Measurements from ENCODE around the gene ZNF90.
A peak's percentile ranks its signal among the peaks of the same experiment; 100 is the strongest.
"Not testable (repeated sequence)": the region's sequence is repeated elsewhere in the genome, so short reads cannot be mapped to it uniquely, and the experiment has no call there.

ZNF90 gene

GRCh38 chr19:20079476-20079875 is 1.7 kb downstream of the ZNF90 start:
- Histone ChIP-seq H2BK5ac (ENCODE audit: low read length) (no peak overlapping the region), H3K4me2 (ENCODE audit: insufficient read depth, low read length, poor library complexity, severe bottlenecking) (peak overlapping the region; percentile 38), H3K36me3 (replicated peaks in 1 of 2; ENCODE audit: control insufficient read depth in 2 of 2, insufficient read depth in 2 of 2, low read length in 2 of 2) (peaks cover 6 to 38% of the 10 kb centered on the region in 2 donors), H2BK15ac (ENCODE audit: low read length) (no peak overlapping the region), H2BK120ac (ENCODE audit: low read depth, low read length) (no peak overlapping the region), H3K23ac (ENCODE audit: low read depth, low read length, poor library complexity) (no peak overlapping the region), H4K8ac (ENCODE audit: low read depth, low read length) (no peak overlapping the region), H3K4me1 (ENCODE audit: control insufficient read depth in 2 of 2, insufficient read depth in 1 of 2, low read depth in 1 of 2, low read length in 2 of 2) (peaks cover 0 to 13% of the 10 kb centered on the region in 2 donors), H3K4me3 (ENCODE audit: low read length in 2 of 2) (peak overlapping the region in 1 of 2 donors; percentile 65), H4K91ac (ENCODE audit: low read depth, low read length, poor library complexity) (no peak overlapping the region), H3K79me1 (ENCODE audit: low read depth, low read length) (peaks cover 3% of the 10 kb centered on the region), H2AK5ac (ENCODE audit: low read depth, low read length) (no peak overlapping the region), H3K14ac (ENCODE audit: low read length) (no peak overlapping the region), H2AFZ (ENCODE audit: low read length) (no peak overlapping the region), H3K18ac (ENCODE audit: low read length) (no peak overlapping the region), H2BK12ac (ENCODE audit: low read length) (no peak overlapping the region), H3K27me3 (ENCODE audit: control insufficient read depth in 3 of 3, insufficient read depth in 3 of 3, low read depth in 1 of 3, low read length in 3 of 3) (no peaks in the 10 kb centered on the region), H3K9ac (ENCODE audit: low read depth, low read length, poor library complexity) (no peak overlapping the region), H3K4ac (ENCODE audit: low read length) (no peak overlapping the region), H3K27ac (replicated peaks; ENCODE audit: low read length) (no peak overlapping the region), H3K9me3 (replicated peaks in 1 of 2; ENCODE audit: control insufficient read depth in 2 of 2, insufficient read depth in 1 of 2, low read depth in 1 of 2, low read length in 2 of 2) (peaks cover 2 to 53% of the 10 kb centered on the region in 2 donors)
- WGBS, 2 donors (ENCODE audit: extremely low coverage in 2 of 2, insufficient read length in 2 of 2, insufficient replicate concordance in 1 of 2) = no CpG with 5 or more reads among the region's 8 CpGs
- DNase-seq (ENCODE audit: low spot score) = no peak

- no CpG with 5 or more reads among the region's 3 CpGs for WGBS, 2 donors (ENCODE audit: extremely low coverage in 2 of 2, insufficient read length in 2 of 2, insufficient replicate concordance in 1 of 2)
- Histone ChIP-seq H2AFZ (ENCODE audit: low read length) (no peak overlapping the region), H2BK120ac (ENCODE audit: low read depth, low read length) (no peak overlapping the region), H2BK15ac (ENCODE audit: low read length) (no peak overlapping the region), H3K23ac (ENCODE audit: low read depth, low read length, poor library complexity) (no peak overlapping the region), H3K18ac (ENCODE audit: low read length) (no peak overlapping the region), H3K4me3 (ENCODE audit: low read length in 2 of 2) (no peak overlapping the region), H3K27ac (replicated peaks; ENCODE audit: low read length) (no peak overlapping the region), H2AK5ac (ENCODE audit: low read depth, low read length) (no peak overlapping the region), H2BK5ac (ENCODE audit: low read length) (no peak overlapping the region), H3K9me3 (replicated peaks in 1 of 2; ENCODE audit: control insufficient read depth in 2 of 2, insufficient read depth in 1 of 2, low read depth in 1 of 2, low read length in 2 of 2) (peaks cover 2 to 58% of the 10 kb centered on the region in 2 donors), H3K9ac (ENCODE audit: low read depth, low read length, poor library complexity) (no peak overlapping the region), H3K4me2 (ENCODE audit: insufficient read depth, low read length, poor library complexity, severe bottlenecking) (peak overlapping the region; percentile 27), H3K36me3 (replicated peaks in 1 of 2; ENCODE audit: control insufficient read depth in 2 of 2, insufficient read depth in 2 of 2, low read length in 2 of 2) (peaks cover 6 to 42% of the 10 kb centered on the region in 2 donors), H3K79me1 (ENCODE audit: low read depth, low read length) (peaks cover 3% of the 10 kb centered on the region), H4K91ac (ENCODE audit: low read depth, low read length, poor library complexity) (no peak overlapping the region), H3K27me3 (ENCODE audit: control insufficient read depth in 3 of 3, insufficient read depth in 3 of 3, low read depth in 1 of 3, low read length in 3 of 3) (no peaks in the 10 kb centered on the region), H2BK12ac (ENCODE audit: low read length) (no peak overlapping the region), H3K14ac (ENCODE audit: low read length) (no peak overlapping the region), H3K4ac (ENCODE audit: low read length) (no peak overlapping the region), H4K8ac (ENCODE audit: low read depth, low read length) (no peak overlapping the region), H3K4me1 (ENCODE audit: control insufficient read depth in 2 of 2, insufficient read depth in 1 of 2, low read depth in 1 of 2, low read length in 2 of 2) (peaks cover 0 to 13% of the 10 kb centered on the region in 2 donors)
- no peak for DNase-seq (ENCODE audit: low spot score)
These were observed 2.9 kb downstream of the ZNF90 start for GRCh38 chr19:20080656-20081055.

- Histone ChIP-seq H3K36me3 (replicated peaks in 1 of 2; ENCODE audit: control insufficient read depth in 2 of 2, insufficient read depth in 2 of 2, low read length in 2 of 2) (peaks cover 7 to 58% of the 10 kb centered on the region in 2 donors), H3K4me1 (ENCODE audit: control insufficient read depth in 2 of 2, insufficient read depth in 1 of 2, low read depth in 1 of 2, low read length in 2 of 2) (peaks cover 0 to 13% of the 10 kb centered on the region in 2 donors), H3K9me3 (replicated peaks in 1 of 2; ENCODE audit: control insufficient read depth in 2 of 2, insufficient read depth in 1 of 2, low read depth in 1 of 2, low read length in 2 of 2) (peaks cover 3 to 67% of the 10 kb centered on the region in 2 donors), H3K27ac (replicated peaks; ENCODE audit: low read length) (peak overlapping the region; percentile 67)
- not testable (repeated sequence) for DNase-seq (ENCODE audit: low spot score); H2BK12ac ChIP-seq (ENCODE audit: low read length); H3K18ac ChIP-seq (ENCODE audit: low read length); H3K4me2 ChIP-seq (ENCODE audit: insufficient read depth, low read length, poor library complexity, severe bottlenecking); H2BK5ac ChIP-seq (ENCODE audit: low read length); H2BK120ac ChIP-seq (ENCODE audit: low read depth, low read length); H3K9ac ChIP-seq (ENCODE audit: low read depth, low read length, poor library complexity); H2AFZ ChIP-seq (ENCODE audit: low read length); H2AK5ac ChIP-seq (ENCODE audit: low read depth, low read length); H3K27me3 ChIP-seq (ENCODE audit: control insufficient read depth in 3 of 3, insufficient read depth in 3 of 3, low read depth in 1 of 3, low read length in 3 of 3); H3K4me3 ChIP-seq (ENCODE audit: low read length in 2 of 2); H4K91ac ChIP-seq (ENCODE audit: low read depth, low read length, poor library complexity); H3K23ac ChIP-seq (ENCODE audit: low read depth, low read length, poor library complexity); H2BK15ac ChIP-seq (ENCODE audit: low read length); H3K14ac ChIP-seq (ENCODE audit: low read length); H4K8ac ChIP-seq (ENCODE audit: low read depth, low read length); H3K4ac ChIP-seq (ENCODE audit: low read length); H3K79me1 ChIP-seq (ENCODE audit: low read depth, low read length)
- no CpG with 5 or more reads among the region's 3 CpGs for WGBS, 2 donors (ENCODE audit: extremely low coverage in 2 of 2, insufficient read length in 2 of 2, insufficient replicate concordance in 1 of 2)
These were observed 4.5 kb downstream of the ZNF90 start for GRCh38 chr19:20082232-20082833.

GRCh38 chr19:20082876-20083275 is 5.1 kb downstream of the ZNF90 start:
- not testable (repeated sequence) for H3K27me3 ChIP-seq (ENCODE audit: control insufficient read depth in 3 of 3, insufficient read depth in 3 of 3, low read depth in 1 of 3, low read length in 3 of 3); H3K4me2 ChIP-seq (ENCODE audit: insufficient read depth, low read length, poor library complexity, severe bottlenecking); H3K79me1 ChIP-seq (ENCODE audit: low read depth, low read length); H3K4ac ChIP-seq (ENCODE audit: low read length); H2AFZ ChIP-seq (ENCODE audit: low read length); H2AK5ac ChIP-seq (ENCODE audit: low read depth, low read length); H3K23ac ChIP-seq (ENCODE audit: low read depth, low read length, poor library complexity); H2BK15ac ChIP-seq (ENCODE audit: low read length); H2BK120ac ChIP-seq (ENCODE audit: low read depth, low read length); H3K18ac ChIP-seq (ENCODE audit: low read length); H4K8ac ChIP-seq (ENCODE audit: low read depth, low read length); H3K14ac ChIP-seq (ENCODE audit: low read length); H2BK12ac ChIP-seq (ENCODE audit: low read length); DNase-seq (ENCODE audit: low spot score); H3K9ac ChIP-seq (ENCODE audit: low read depth, low read length, poor library complexity); H2BK5ac ChIP-seq (ENCODE audit: low read length); H3K4me3 ChIP-seq (ENCODE audit: low read length in 2 of 2); H4K91ac ChIP-seq (ENCODE audit: low read depth, low read length, poor library complexity)
- Histone ChIP-seq H3K27ac (replicated peaks; ENCODE audit: low read length) (peak overlapping the region; percentile 67), H3K9me3 (replicated peaks in 1 of 2; ENCODE audit: control insufficient read depth in 2 of 2, insufficient read depth in 1 of 2, low read depth in 1 of 2, low read length in 2 of 2) (peaks cover 5 to 70% of the 10 kb centered on the region in 2 donors), H3K36me3 (replicated peaks in 1 of 2; ENCODE audit: control insufficient read depth in 2 of 2, insufficient read depth in 2 of 2, low read length in 2 of 2) (peaks cover 10 to 61% of the 10 kb centered on the region in 2 donors), H3K4me1 (ENCODE audit: control insufficient read depth in 2 of 2, insufficient read depth in 1 of 2, low read depth in 1 of 2, low read length in 2 of 2) (peaks cover 0 to 13% of the 10 kb centered on the region in 2 donors)
- WGBS, 2 donors (ENCODE audit: extremely low coverage in 2 of 2, insufficient read length in 2 of 2, insufficient replicate concordance in 1 of 2) = no CpG with 5 or more reads among the region's 7 CpGs
